ENCODE measurements around the gene MAGIX.

DNA sequence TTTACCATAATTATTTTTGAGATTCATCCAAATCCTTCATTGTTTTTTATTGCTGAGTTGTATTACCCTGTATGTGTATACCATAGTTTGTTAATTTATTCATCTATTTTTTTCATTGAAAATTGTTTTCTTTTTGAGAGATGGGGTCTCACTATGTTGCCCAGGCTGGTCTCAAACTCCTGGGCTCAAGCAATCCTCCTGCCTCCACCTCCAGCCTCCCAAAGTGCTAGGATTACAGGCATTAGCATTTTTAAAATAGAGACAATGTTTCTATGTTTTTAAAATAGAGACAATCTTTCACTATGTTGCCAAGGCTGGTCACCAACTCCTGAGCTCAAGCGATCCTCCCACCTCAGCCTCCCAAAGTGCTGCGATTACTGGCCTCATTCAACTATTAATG lies 1.6 kb upstream of the MAGIX start:
- TF ChIP-seq POLR2A (IDR thresholded peaks at IDR 0.05) (no peak), CTCF (IDR thresholded peaks at IDR 0.05) (no peak)

All from uterus (tissue), 2 donors.